Measurements from ENCODE around the gene SERPINB8.

Gene SERPINB8

GRCh38 chr18:64019922-64020756 lies 50.3 kb downstream of the SERPINB8 start:
- Histone ChIP-seq H3K9ac (ENCODE audit: low read length) (no peak overlapping the region), H3K4me1 (ENCODE audit: control insufficient read depth, insufficient read depth, low read length) (peaks cover 10% of the 10 kb centered on the region), H3K27me3 (replicated peaks; ENCODE audit: control insufficient read depth, insufficient read depth, low read length) (no peaks in the 10 kb centered on the region), H3K36me3 (ENCODE audit: control insufficient read depth, insufficient read depth, low read length, severe bottlenecking) (no peaks in the 10 kb centered on the region), H3K4me3 (ENCODE audit: low read length) (no peak overlapping the region), H3K9me3 (ENCODE audit: control insufficient read depth, low read length) (no peaks in the 10 kb centered on the region)
- no peak for DNase-seq (ENCODE audit: low read depth)

GRCh38 chr18:64026350-64026749 lies 56.5 kb downstream of the SERPINB8 start:
- no peak overlapping the region for H3K9ac ChIP-seq (ENCODE audit: low read length)
- no peak overlapping the region for H3K4me3 ChIP-seq (ENCODE audit: low read length)
- H3K27me3 ChIP-seq (replicated peaks; ENCODE audit: control insufficient read depth, insufficient read depth, low read length), result peaks cover 17% of the 10 kb centered on the region
- H3K9me3 ChIP-seq (ENCODE audit: control insufficient read depth, low read length), result no peaks in the 10 kb centered on the region
- H3K4me1 ChIP-seq (ENCODE audit: control insufficient read depth, insufficient read depth, low read length), result no peaks in the 10 kb centered on the region
- DNase-seq (ENCODE audit: low read depth), result no peak
- H3K36me3 ChIP-seq (ENCODE audit: control insufficient read depth, insufficient read depth, low read length, severe bottlenecking), result no peaks in the 10 kb centered on the region

- Histone ChIP-seq H3K36me3 (ENCODE audit: control insufficient read depth, insufficient read depth, low read length, severe bottlenecking) (no peaks in the 10 kb centered on the region), H3K27me3 (replicated peaks; ENCODE audit: control insufficient read depth, insufficient read depth, low read length) (peaks cover 23% of the 10 kb centered on the region), H3K9me3 (ENCODE audit: control insufficient read depth, low read length) (no peaks in the 10 kb centered on the region), H3K4me3 (ENCODE audit: low read length) (no peak overlapping the region), H3K4me1 (ENCODE audit: control insufficient read depth, insufficient read depth, low read length) (no peaks in the 10 kb centered on the region), H3K9ac (ENCODE audit: low read length) (no peak overlapping the region)
- DNase-seq (ENCODE audit: low read depth), result no peak
Measured at GRCh38 chr18:64027931-64028695, 58.2 kb downstream of the SERPINB8 start.

DNA sequence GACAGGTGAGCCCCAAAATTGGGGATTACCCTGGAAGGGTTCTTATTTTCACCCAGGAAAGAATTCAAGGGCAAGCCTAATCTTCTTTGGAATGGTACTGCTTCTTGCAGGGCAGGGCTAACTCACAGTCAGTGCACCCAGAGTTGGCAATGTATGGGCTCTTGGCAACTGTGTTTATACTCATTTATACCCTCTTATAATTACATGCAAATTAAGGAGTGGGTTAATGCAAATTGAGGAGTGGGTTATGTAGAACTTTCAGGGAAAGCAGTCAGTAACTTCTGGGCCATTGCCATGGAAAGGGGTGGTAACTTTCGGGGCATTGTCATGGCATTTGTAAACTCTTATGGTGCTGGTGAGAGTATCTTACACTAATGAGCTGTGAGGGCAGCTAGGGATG lies 59.2 kb downstream of the SERPINB8 start:
- no peak overlapping the region for H3K4me3 ChIP-seq (ENCODE audit: low read length)
- no peak overlapping the region for H3K9ac ChIP-seq (ENCODE audit: low read length)
- no peaks in the 10 kb centered on the region for H3K4me1 ChIP-seq (ENCODE audit: control insufficient read depth, insufficient read depth, low read length)
- H3K36me3 ChIP-seq (ENCODE audit: control insufficient read depth, insufficient read depth, low read length, severe bottlenecking), result no peaks in the 10 kb centered on the region
- H3K9me3 ChIP-seq (ENCODE audit: control insufficient read depth, low read length), result no peaks in the 10 kb centered on the region
- DNase-seq (ENCODE audit: low read depth), result no peak
- H3K27me3 ChIP-seq (replicated peaks; ENCODE audit: control insufficient read depth, insufficient read depth, low read length), result peaks cover 24% of the 10 kb centered on the region

- Histone ChIP-seq H3K9ac (ENCODE audit: low read length) (no peak overlapping the region), H3K4me3 (ENCODE audit: low read length) (no peak overlapping the region), H3K27me3 (replicated peaks; ENCODE audit: control insufficient read depth, insufficient read depth, low read length) (peaks cover 27% of the 10 kb centered on the region), H3K9me3 (ENCODE audit: control insufficient read depth, low read length) (no peaks in the 10 kb centered on the region), H3K36me3 (ENCODE audit: control insufficient read depth, insufficient read depth, low read length, severe bottlenecking) (no peaks in the 10 kb centered on the region), H3K4me1 (ENCODE audit: control insufficient read depth, insufficient read depth, low read length) (no peaks in the 10 kb centered on the region)
- no peak for DNase-seq (ENCODE audit: low read depth)
Measured at GRCh38 chr18:64031411-64031810, 61.5 kb downstream of the SERPINB8 start.

DNA sequence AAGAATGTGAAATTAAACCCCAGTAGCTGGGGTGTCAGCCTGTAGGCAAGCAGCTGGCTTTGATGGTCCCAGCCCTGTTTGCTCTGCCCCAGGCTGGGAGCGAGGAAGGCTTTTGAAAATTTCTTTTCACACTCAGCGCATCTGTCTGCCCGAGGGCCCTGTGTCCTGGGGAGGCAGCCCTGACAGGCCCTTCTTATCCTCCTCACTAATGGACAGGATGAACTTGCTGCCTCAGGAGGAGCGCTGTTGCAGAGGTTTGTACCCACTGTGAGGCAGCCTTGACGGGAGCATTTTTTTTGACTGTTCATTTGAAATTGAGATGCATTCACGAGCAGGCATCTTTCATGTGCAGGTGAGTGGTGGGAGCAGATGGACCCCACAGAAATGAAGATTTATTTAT lies 62.4 kb downstream of the SERPINB8 start:
- no peak for DNase-seq (ENCODE audit: low read depth)
- no peaks in the 10 kb centered on the region for H3K9me3 ChIP-seq (ENCODE audit: control insufficient read depth, low read length)
- H3K9ac ChIP-seq (ENCODE audit: low read length), result no peak overlapping the region
- no peaks in the 10 kb centered on the region for H3K4me1 ChIP-seq (ENCODE audit: control insufficient read depth, insufficient read depth, low read length)
- peaks cover 27% of the 10 kb centered on the region for H3K27me3 ChIP-seq (replicated peaks; ENCODE audit: control insufficient read depth, insufficient read depth, low read length)
- H3K36me3 ChIP-seq (ENCODE audit: control insufficient read depth, insufficient read depth, low read length, severe bottlenecking), result no peaks in the 10 kb centered on the region
- no peak overlapping the region for H3K4me3 ChIP-seq (ENCODE audit: low read length)

GRCh38 chr18:64037812-64038414 lies 68.0 kb downstream of the SERPINB8 start:
- Histone ChIP-seq H3K27me3 (replicated peaks; ENCODE audit: control insufficient read depth, insufficient read depth, low read length) (peaks cover 11% of the 10 kb centered on the region), H3K9me3 (ENCODE audit: control insufficient read depth, low read length) (no peaks in the 10 kb centered on the region)
- DNase-seq (ENCODE audit: low read depth), result peak; percentile 52

More at GRCh38 chr18:64037812-64038414, 68.0 kb downstream of the SERPINB8 start:
- Histone ChIP-seq H3K4me1 (ENCODE audit: control insufficient read depth, insufficient read depth, low read length) (no peaks in the 10 kb centered on the region), H3K4me3 (ENCODE audit: low read length) (no peak overlapping the region), H3K9ac (ENCODE audit: low read length) (no peak overlapping the region), H3K36me3 (ENCODE audit: control insufficient read depth, insufficient read depth, low read length, severe bottlenecking) (no peaks in the 10 kb centered on the region)

All from adipocyte (in vitro differentiated cells).